ENCODE data around the gene FBLN2. TPM values are rescaled to one million over a fixed set of nuclear protein-coding genes. Genes with fewer than 3 reads are reported as not detected.
"Not testable (repeated sequence)": the region's sequence is repeated elsewhere in the genome, so short reads cannot be mapped to it uniquely, and the experiment has no call there.

FBLN2 gene
- 4.8 and 5.2 TPM in 2 replicates for polyA plus RNA-seq (2012; rRNA removed)
- 1.5 and 2.6 TPM in 2 replicates for polyA plus RNA-seq (2012; cell fraction: cytosol; rRNA removed)
- polyA plus RNA-seq (2012; cell fraction: nucleus; rRNA removed), result 4.4 and 5.2 TPM in 2 replicates

DNA sequence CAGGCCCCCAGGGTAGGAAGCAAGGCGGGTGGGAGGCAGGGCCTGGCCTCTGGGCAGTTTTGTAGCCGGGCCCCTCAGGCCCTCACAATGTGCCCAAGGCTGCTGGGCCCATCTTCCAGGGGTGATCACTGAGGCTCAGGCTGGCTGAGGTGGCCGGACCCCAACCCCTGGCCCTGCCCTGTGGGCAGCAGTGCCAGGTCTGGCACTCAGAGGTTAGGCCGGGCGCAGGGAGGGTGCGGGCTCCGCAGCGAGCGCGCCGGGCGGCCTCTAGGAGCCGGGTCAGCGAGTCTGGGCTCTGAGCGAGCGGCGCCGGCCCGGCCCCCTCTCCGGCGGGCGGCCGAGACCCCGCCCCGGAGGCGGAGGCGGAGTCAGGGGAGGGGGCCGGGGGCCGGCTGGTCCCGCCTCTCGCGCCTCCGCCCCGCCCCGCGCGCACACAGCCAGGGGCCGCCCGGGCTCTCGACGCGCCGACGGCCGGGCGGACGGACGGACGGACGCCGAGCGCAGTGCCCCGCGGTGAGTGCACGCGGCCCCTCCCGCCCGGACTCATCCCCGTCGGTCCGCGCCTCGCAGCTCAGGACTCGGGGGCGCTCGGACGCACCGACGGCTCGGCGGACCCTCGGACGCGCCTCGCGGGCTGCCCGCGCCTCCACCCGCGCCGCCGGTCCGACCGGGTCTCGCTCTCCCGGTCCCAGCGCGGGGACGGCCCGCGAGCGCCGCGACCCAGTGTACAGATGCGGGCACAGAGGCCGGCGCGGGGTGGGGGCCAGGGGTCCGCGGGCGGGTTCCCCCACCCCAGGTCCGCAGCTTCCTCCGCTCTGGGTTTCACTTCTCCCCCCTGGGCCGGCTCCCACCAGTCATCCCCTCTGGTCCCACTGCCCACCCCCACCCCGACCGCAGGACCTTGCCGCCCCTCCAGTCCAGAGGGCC is at the start of gene FBLN2:
Gene FBLN2 (plus strand): TSS at position 430 of the 927 bp plus-strand sequence. CDS start 21,231 bp downstream, outside the sequence.
- DNase-seq, result peak; percentile 99
- Histone ChIP-seq H3F3A (replicated peaks; ENCODE audit: insufficient read depth) (no peaks in the 10 kb centered on the region), H2AFZ (ENCODE audit: low read depth) (no peak within 1 kb of the TSS), H3K4me2 (peak within 1 kb of the TSS; percentile 41; the same call in 1 of the 2 replicates), H3K9ac (no peak within 1 kb of the TSS), H3K36me3 (replicated peaks in 1 of 2; ENCODE audit: control insufficient read depth in 1 of 2, insufficient read depth in 2 of 2, low read length in 1 of 2) (no peaks in the 10 kb centered on the region), H3K4me3 (ENCODE audit: low read depth in 2 of 2, low read length in 1 of 2) (peak within 1 kb of the TSS in 1 of 2 experiments; percentile 38; a peak in 2 of 4 replicates), H3K27me3 (ENCODE audit: insufficient read depth) (no peaks in the 10 kb centered on the region), H3K9me3 (no peaks in the 10 kb centered on the region), H4K20me1 (ENCODE audit: insufficient read depth) (no peaks in the 10 kb centered on the region), H3K4me1 (ENCODE audit: control insufficient read depth in 1 of 2, insufficient read depth in 2 of 2, low read depth in 1 of 2, low read length in 1 of 2) (peaks cover 0 to 35% of the 10 kb centered on the region in 2 experiments; a peak in 1 of 4 replicates), H3K9me2 (no peaks in the 10 kb centered on the region), H3K27ac (ENCODE audit: low read depth in 2 of 2, low read length in 1 of 2) (no peak within 1 kb of the TSS; a peak in 1 of 4 replicates), H3K79me2 (ENCODE audit: insufficient read depth) (no peaks in the 10 kb centered on the region)
- 38% methylated on average over 27 of the region's 107 CpGs for WGBS (ENCODE audit: low lambda C conversion rate)
- TF ChIP-seq TEAD4 (IDR thresholded peaks at IDR 0.05; ENCODE audit: borderline replicate concordance, insufficient read depth) (no peak), RAD21 (IDR thresholded peaks at IDR 0.05; ENCODE audit: low read length) (no peak), RFX5 (IDR thresholded peaks at IDR 0.05; ENCODE audit: low read length) (no peak), MEF2A (IDR thresholded peaks at IDR 0.05; ENCODE audit: borderline replicate concordance, low read depth) (no peak), JUND (IDR thresholded peaks at IDR 0.05) (no peak), NRF1 (IDR thresholded peaks at IDR 0.05; ENCODE audit: low read depth, low read length) (no peak), TAF1 (IDR thresholded peaks at IDR 0.05; ENCODE audit: borderline replicate concordance, low read depth, low read length) (no peak), GABPA (IDR thresholded peaks at IDR 0.05; ENCODE audit: low read depth) (no peak), FOSL2 (IDR thresholded peaks at IDR 0.05; ENCODE audit: borderline replicate concordance, low read depth) (no peak), YY1 (IDR thresholded peaks at IDR 0.05; ENCODE audit: low read depth) (no peak)
- TF ChIP-seq, protein P1, sequence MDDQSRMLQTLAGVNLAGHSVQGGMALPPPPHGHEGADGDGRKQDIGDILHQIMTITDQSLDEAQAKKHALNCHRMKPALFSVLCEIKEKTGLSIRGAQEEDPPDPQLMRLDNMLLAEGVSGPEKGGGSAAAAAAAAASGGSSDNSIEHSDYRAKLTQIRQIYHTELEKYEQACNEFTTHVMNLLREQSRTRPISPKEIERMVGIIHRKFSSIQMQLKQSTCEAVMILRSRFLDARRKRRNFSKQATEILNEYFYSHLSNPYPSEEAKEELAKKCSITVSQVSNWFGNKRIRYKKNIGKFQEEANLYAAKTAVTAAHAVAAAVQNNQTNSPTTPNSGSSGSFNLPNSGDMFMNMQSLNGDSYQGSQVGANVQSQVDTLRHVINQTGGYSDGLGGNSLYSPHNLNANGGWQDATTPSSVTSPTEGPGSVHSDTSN (IDR thresholded peaks at IDR 0.05), result no peak
- TF ChIP-seq, protein P2, sequence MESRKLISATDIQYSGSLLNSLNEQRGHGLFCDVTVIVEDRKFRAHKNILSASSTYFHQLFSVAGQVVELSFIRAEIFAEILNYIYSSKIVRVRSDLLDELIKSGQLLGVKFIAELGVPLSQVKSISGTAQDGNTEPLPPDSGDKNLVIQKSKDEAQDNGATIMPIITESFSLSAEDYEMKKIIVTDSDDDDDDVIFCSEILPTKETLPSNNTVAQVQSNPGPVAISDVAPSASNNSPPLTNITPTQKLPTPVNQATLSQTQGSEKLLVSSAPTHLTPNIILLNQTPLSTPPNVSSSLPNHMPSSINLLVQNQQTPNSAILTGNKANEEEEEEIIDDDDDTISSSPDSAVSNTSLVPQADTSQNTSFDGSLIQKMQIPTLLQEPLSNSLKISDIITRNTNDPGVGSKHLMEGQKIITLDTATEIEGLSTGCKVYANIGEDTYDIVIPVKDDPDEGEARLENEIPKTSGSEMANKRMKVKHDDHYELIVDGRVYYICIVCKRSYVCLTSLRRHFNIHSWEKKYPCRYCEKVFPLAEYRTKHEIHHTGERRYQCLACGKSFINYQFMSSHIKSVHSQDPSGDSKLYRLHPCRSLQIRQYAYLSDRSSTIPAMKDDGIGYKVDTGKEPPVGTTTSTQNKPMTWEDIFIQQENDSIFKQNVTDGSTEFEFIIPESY (IDR thresholded peaks at IDR 0.05; ENCODE audit: borderline replicate concordance, low read depth), result no peak
- TF ChIP-seq, protein P3, sequence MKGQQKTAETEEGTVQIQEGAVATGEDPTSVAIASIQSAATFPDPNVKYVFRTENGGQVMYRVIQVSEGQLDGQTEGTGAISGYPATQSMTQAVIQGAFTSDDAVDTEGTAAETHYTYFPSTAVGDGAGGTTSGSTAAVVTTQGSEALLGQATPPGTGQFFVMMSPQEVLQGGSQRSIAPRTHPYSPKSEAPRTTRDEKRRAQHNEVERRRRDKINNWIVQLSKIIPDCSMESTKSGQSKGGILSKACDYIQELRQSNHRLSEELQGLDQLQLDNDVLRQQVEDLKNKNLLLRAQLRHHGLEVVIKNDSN (IDR thresholded peaks at IDR 0.05; ENCODE audit: borderline replicate concordance, low read depth), result no peak
- CTCF ChIA-PET, result interaction anchor here (1.1 to 2.8 kb wide), 3 partner anchors 15 to 99 kb away, joined by 3 to 9 read pairs (median 7); no protein-coding TSS in a partner anchor
- POLR2A ChIA-PET, result interaction anchor here (2.9 kb wide), 1 partner anchor 26 kb away, joined by 10 read pairs; no protein-coding TSS in a partner anchor

DNA sequence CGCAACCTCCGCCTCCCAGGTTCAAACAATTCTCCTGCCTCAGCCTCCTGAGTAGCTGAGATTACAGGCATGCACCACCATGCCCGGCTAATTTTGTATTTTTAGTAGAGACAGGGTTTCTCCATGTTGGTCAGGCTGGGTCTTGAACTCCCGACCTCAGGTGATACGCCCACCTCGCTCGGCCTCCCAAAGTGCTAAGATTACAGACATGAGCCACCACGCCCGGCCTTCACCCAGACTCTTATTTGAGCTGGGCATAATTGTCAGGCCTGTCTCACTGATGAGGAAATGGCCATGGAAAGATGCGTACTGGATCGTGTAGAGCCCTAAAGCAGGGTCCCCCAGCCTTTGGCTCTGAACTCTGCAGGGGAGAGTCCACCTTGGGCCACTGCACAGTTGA is 49.7 kb upstream of the FBLN2 start:
- H3K79me2 ChIP-seq (ENCODE audit: insufficient read depth); H3K27me3 ChIP-seq (ENCODE audit: insufficient read depth); H3K4me3 ChIP-seq (ENCODE audit: low read depth in 2 of 2, low read length in 1 of 2); H3K36me3 ChIP-seq (replicated peaks in 1 of 2; ENCODE audit: control insufficient read depth in 1 of 2, insufficient read depth in 2 of 2, low read length in 1 of 2); DNase-seq; POLR2A ChIA-PET; H3K9me3 ChIP-seq; H3F3A ChIP-seq (replicated peaks; ENCODE audit: insufficient read depth); H4K20me1 ChIP-seq (ENCODE audit: insufficient read depth); H3K9me2 ChIP-seq; H3K9ac ChIP-seq; H2AFZ ChIP-seq (ENCODE audit: low read depth); H3K4me2 ChIP-seq; H3K27ac ChIP-seq (ENCODE audit: low read depth in 2 of 2, low read length in 1 of 2): not testable (repeated sequence)
- CTCF ChIA-PET, result interaction anchor here (0.7 to 29.6 kb wide), 12 partner anchors 8 to 386 kb away, joined by 3 to 872 read pairs (median 3); no protein-coding TSS in a partner anchor
- peaks cover 0 to 11% of the 10 kb centered on the region in 2 experiments; a peak in 1 of 4 replicates for H3K4me1 ChIP-seq (ENCODE audit: control insufficient read depth in 1 of 2, insufficient read depth in 2 of 2, low read depth in 1 of 2, low read length in 1 of 2)
- WGBS (ENCODE audit: low lambda C conversion rate), result 95% methylated on average over 11 of the region's 11 CpGs

Measured in SK-N-SH (cell line).